HepG2 (cell line): ENCODE results near the gene PNLIP. TPM values are rescaled to one million over a fixed set of nuclear protein-coding genes. Genes with fewer than 3 reads are reported as not detected.

Source experiments
- ATAC-seq: fragments of 200-7000 bp; cut with Tn5 transposase; 3 replicates; pipeline ENCODE4 v1.9.1; 2020; ENCODE audit warnings: mild to moderate bottlenecking, moderate library complexity
- BruUV-seq: library from RNA; stranded (reverse); fragments of 400-500 nt; replicated peaks from 2 replicates; lab custom pipeline; 2021; lab: Mats Ljungman, UMichigan
- CTCF ChIA-PET: fragments of 300-600 bp; formaldehyde crosslinking; extraction: SDS; loops from one replicate; lab custom pipeline; 2021; ENCODE audit warnings: low total read pairs, inconsistent platforms, low intra/inter-chr PET ratio; lab: Yijun Ruan, JAX
- POLR2A ChIA-PET: fragments of 350-600 bp; sonication (Branson Sonifier 250); formaldehyde crosslinking; loops from one replicate; lab custom pipeline; 2020; ENCODE audit warnings: antibody characterized with exemption, inconsistent platforms; lab: Yijun Ruan, JAX
- DNase-seq: peaks from one replicate; pipeline ENCODE4 v3.0.0-alpha.2; 2015; ENCODE audit warnings: low spot score
- FAIRE-seq: peaks from 3 replicates; lab custom pipeline; 2011; peaks lifted over from hg19 to GRCh38; lab: Jason Lieb, UNC
- H2AFZ ChIP-seq: one replicate; pipeline ENCODE4 v1.6.1; 2011; ENCODE audit warnings: low read length, inconsistent platforms
- H3K27ac ChIP-seq: fragments of 300-600 bp; 3 replicates; pipeline ENCODE4 v1.8.0; 2011; ENCODE audit warnings: mixed run types, mild to moderate bottlenecking, mixed read lengths, low read length, inconsistent platforms; ENCODE audit not compliant: insufficient read depth; ENCODE audit errors: extremely low read length
- H3K27me3 ChIP-seq, 2 experiments: fragments of 200-600 bp in 1 of 2; 2 replicates in 1 of 2; 3 replicates in 1 of 2; pipeline versions ENCODE4 v1.6.0 to v1.8.0; 2011; ENCODE audit warnings: low read length in 2 of 2, mild to moderate bottlenecking in 2 of 2, moderate library complexity in 2 of 2, inconsistent platforms in 1 of 2; ENCODE audit not compliant: insufficient read depth in 2 of 2, control insufficient read depth in 1 of 2
- H3K36me3 ChIP-seq, 2 experiments: fragments of 200-600 bp in 1 of 2; replicated peaks in 1 of 2; 2 replicates in 1 of 2; 3 replicates in 1 of 2; pipeline versions ENCODE4 v1.5.1 to v1.8.0; 2011; ENCODE audit warnings: low read length in 2 of 2, inconsistent platforms in 1 of 2; ENCODE audit not compliant: insufficient read depth in 2 of 2, control insufficient read depth in 1 of 2
- H3K4me1 ChIP-seq: 2 replicates; pipeline ENCODE4 v1.5.1; 2012; ENCODE audit warnings: low read length, inconsistent platforms; ENCODE audit not compliant: insufficient read depth
- H3K4me2 ChIP-seq: 2 replicates; pipeline ENCODE4 v1.6.0; 2011; ENCODE audit warnings: low read depth, low read length, inconsistent platforms
- H3K4me3 ChIP-seq, 3 experiments: fragments of 200-600 bp in 1 of 3; sonication (generic), shearing (Covaris generic) in 1 of 3; replicated peaks in 1 of 3; 2 replicates each; pipeline ENCODE4 v1.5.1; 2011 to 2016; ENCODE audit warnings: low read length in 3 of 3, inconsistent platforms in 2 of 3, low read depth in 2 of 3, mild to moderate bottlenecking in 2 of 3, control low read depth in 1 of 3, mixed read lengths in 1 of 3; ENCODE audit not compliant: insufficient read depth in 1 of 3
- H3K79me2 ChIP-seq: one replicate; pipeline ENCODE4 v1.6.1; 2011; ENCODE audit warnings: low read length, inconsistent platforms; ENCODE audit not compliant: insufficient read depth
- H3K9ac ChIP-seq: 2 replicates; pipeline ENCODE4 v1.6.0; 2011; ENCODE audit warnings: mild to moderate bottlenecking, low read depth, low read length, inconsistent platforms; ENCODE audit not compliant: insufficient read depth
- H3K9me3 ChIP-seq: 2 replicates; pipeline ENCODE4 v1.5.1; 2012; ENCODE audit warnings: mild to moderate bottlenecking, low read length
- H4K20me1 ChIP-seq: 2 replicates; pipeline ENCODE4 v1.6.0; 2011; ENCODE audit warnings: inconsistent platforms, mild to moderate bottlenecking, low read length, moderate library complexity; ENCODE audit not compliant: insufficient read depth
- DMTF1 ChIP-seq: sonication (generic); formaldehyde crosslinking; IDR thresholded peaks from 2 replicates; pipeline ENCODE4 v1.4.0; 2020; ENCODE audit warnings: mild to moderate bottlenecking, missing genetic modification reagents
- DR1 ChIP-seq: sonication (generic); formaldehyde crosslinking; IDR thresholded peaks from 2 replicates; pipeline ENCODE4 v1.8.0; 2021; ENCODE audit warnings: mild to moderate bottlenecking, missing genetic modification reagents, inconsistent platforms
- GATAD1 ChIP-seq: IDR thresholded peaks from 2 replicates; pipeline ENCODE4 v1.6.1; 2016; ENCODE audit warnings: missing genetic modification reagents, missing compliant biosample characterization
- HBP1 ChIP-seq: IDR thresholded peaks from 2 replicates; pipeline ENCODE4 v1.6.1; 2016; ENCODE audit warnings: low read depth, control low read depth
- KAT8 ChIP-seq: IDR thresholded peaks from 2 replicates; pipeline ENCODE4 v1.6.1; 2016; ENCODE audit warnings: missing genetic modification reagents, missing compliant biosample characterization
- MAZ ChIP-seq, 2 experiments: sonication (generic) in 1 of 2; formaldehyde crosslinking in 1 of 2; IDR thresholded peaks; 2 replicates each; pipeline versions ENCODE4 v1.5.0 to v1.6.1; 2012 to 2020; ENCODE audit warnings: low read depth in 2 of 2, mild to moderate bottlenecking in 2 of 2, borderline replicate concordance in 1 of 2, improper control_type of control experiment in 1 of 2, low read length in 1 of 2, missing genetic modification reagents in 1 of 2, moderate library complexity in 1 of 2
- NKX3-1 ChIP-seq: sonication (generic); formaldehyde crosslinking; IDR thresholded peaks from 2 replicates; pipeline ENCODE4 v1.5.0; 2020; ENCODE audit warnings: missing genetic modification reagents
- POGZ ChIP-seq: sonication (generic); formaldehyde crosslinking; IDR thresholded peaks from 2 replicates; pipeline ENCODE4 v1.4.0; 2020; ENCODE audit warnings: mild to moderate bottlenecking, missing genetic modification reagents
- REPIN1 ChIP-seq: sonication (generic); formaldehyde crosslinking; IDR thresholded peaks from 2 replicates; pipeline ENCODE4 v1.8.0; 2022; ENCODE audit warnings: missing genetic modification reagents, low read depth, mild to moderate bottlenecking, borderline replicate concordance
- SRSF9 ChIP-seq: fragments of 200-400 bp; formaldehyde crosslinking; IDR thresholded peaks from 2 replicates; pipeline ENCODE4 v1.6.1; 2018; ENCODE audit warnings: borderline replicate concordance, mild to moderate bottlenecking, low read depth, low read length; ENCODE audit not compliant: insufficient read depth, poor library complexity, severe bottlenecking
- THYN1 ChIP-seq: sonication (generic); formaldehyde crosslinking; IDR thresholded peaks from 2 replicates; pipeline ENCODE4 v1.8.1; 2023; ENCODE audit warnings: low read depth, mild to moderate bottlenecking, moderate library complexity, missing genetic modification reagents, borderline replicate concordance
- ZBTB14 ChIP-seq: sonication (generic); formaldehyde crosslinking; IDR thresholded peaks from 2 replicates; pipeline ENCODE4 v1.4.0; 2020; ENCODE audit warnings: missing genetic modification reagents
- ZBTB21 ChIP-seq: sonication (generic); formaldehyde crosslinking; IDR thresholded peaks from 2 replicates; pipeline ENCODE4 v1.4.0; 2020; ENCODE audit warnings: missing genetic modification reagents
- ZFYVE20 ChIP-seq: sonication (generic); formaldehyde crosslinking; IDR thresholded peaks from 2 replicates; pipeline ENCODE4 v1.8.0; 2023; ENCODE audit warnings: low read depth, mild to moderate bottlenecking, moderate library complexity, missing genetic modification reagents, borderline replicate concordance
- ZNF543 ChIP-seq: sonication (generic); formaldehyde crosslinking; IDR thresholded peaks from 2 replicates; pipeline ENCODE4 v1.4.0; 2020; ENCODE audit warnings: mild to moderate bottlenecking, missing genetic modification reagents
- ZNF709 ChIP-seq: sonication (generic); formaldehyde crosslinking; IDR thresholded peaks from 2 replicates; pipeline ENCODE4 v1.5.0; 2020; ENCODE audit warnings: mild to moderate bottlenecking, missing genetic modification reagents
- ZNF747 ChIP-seq: sonication (generic); formaldehyde crosslinking; IDR thresholded peaks from 2 replicates; pipeline ENCODE4 v1.8.1; 2023; ENCODE audit warnings: missing genetic modification reagents, mild to moderate bottlenecking, borderline replicate concordance
- ZNF75D ChIP-seq: sonication (generic); formaldehyde crosslinking; IDR thresholded peaks from 2 replicates; pipeline ENCODE4 v1.8.1; 2023; ENCODE audit warnings: missing genetic modification reagents, mild to moderate bottlenecking, borderline replicate concordance
- ZNF775 ChIP-seq: sonication (generic); formaldehyde crosslinking; IDR thresholded peaks from 2 replicates; pipeline ENCODE4 v1.4.0; 2020; ENCODE audit warnings: missing genetic modification reagents, mild to moderate bottlenecking, moderate library complexity, borderline replicate concordance
- ZSCAN25 ChIP-seq: sonication (generic); formaldehyde crosslinking; IDR thresholded peaks from 2 replicates; pipeline ENCODE4 v1.8.0; 2022; ENCODE audit warnings: mild to moderate bottlenecking, missing genetic modification reagents
- WGBS: methylation state at CpG from one replicate; pipeline ENCODE4 v1.1.6; 2017; ENCODE audit warnings: low lambda C conversion rate; 5-methylcytosine and 5-hydroxymethylcytosine counted together
- in situ Hi-C: cut with HindIII; loops from 2 replicates; pipeline ENCODE4 v1.10.0; 2017; ENCODE audit warnings: low pct_unique_long_range_greater_than_20kb; ENCODE audit not compliant: extremely low pct_ligation_motif_present
- intact Hi-C: fragments of 100-400 bp; cut with micrococcal nuclease; formaldehyde crosslinking; loops from one replicate; pipeline ENCODE4 v1.10.0; 2022; ENCODE audit not compliant: unreplicated experiment
- polyA plus RNA-seq, 8 experiments: library from polyadenylated mRNA; depleted of rRNA in 3 of 8; stranded (reverse) in 7 of 8; unstranded in 1 of 8; fragments of >200 nt; fragmentation: Illumina TruSeq in 4 of 8; extraction: Trizol in 4 of 8; gene quantifications; 2 replicates each; pipeline versions ENCODE4 v1.2.1 to v1.2.3, GENCODE V29; 2011 to 2016; ENCODE audit warnings: low read depth in 4 of 8, missing spikeins in 1 of 8, mixed read lengths in 1 of 8; ENCODE audit not compliant: insufficient read depth in 1 of 8
- total RNA-seq, 5 experiments: library from RNA; depleted of rRNA; stranded (reverse); fragments of >200 nt; fragmentation: Illumina TruSeq; extraction: Trizol; gene quantifications; 2 replicates each; pipeline ENCODE4 v1.2.3, GENCODE V29; 2016; ENCODE audit warnings: low read depth in 1 of 5

PNLIP gene
- total and polyA plus RNA-seq, 2 of the 13 experiments (the other 11 are each of a cell fraction or from before 2014, with no cell fraction given) = not detected

GRCh38 chr10:116598329-116598728 lies 52.6 kb downstream of the PNLIP start (continued):
- TF ChIP-seq MAZ (IDR thresholded peaks at IDR 0.05; ENCODE audit: borderline replicate concordance, low read depth, low read length) (no peak), MAZ (CRISPR knock-in tag; IDR thresholded peaks at IDR 0.05; ENCODE audit: low read depth) (no peak), ZNF543 (CRISPR knock-in tag) (no peak), SRSF9 (no peak), REPIN1 (CRISPR knock-in tag) (no peak), GATAD1 (CRISPR knock-in tag) (no peak), ZNF75D (CRISPR knock-in tag) (no peak), HBP1 (CRISPR knock-in tag) (no peak), KAT8 (CRISPR knock-in tag) (no peak)

- H3K4me3 ChIP-seq = no peak overlapping the region
- intact Hi-C loops (no loop called here), in situ Hi-C loops (no loop called here)
- H3K9ac ChIP-seq = no peak overlapping the region
- BruUV-seq = no TSS peak
- H3K27me3 ChIP-seq = peaks cover 1 to 12% of the 10 kb centered on the region in 2 experiments; a peak in 3 of 5 replicates
- POLR2A ChIA-PET = no interaction called here
- ATAC-seq = no peak
- H3K79me2 ChIP-seq = no peaks in the 10 kb centered on the region
- no peak overlapping the region for H3K27ac ChIP-seq
- no peaks in the 10 kb centered on the region for H3K36me3 ChIP-seq
- no peak overlapping the region for H3K4me2 ChIP-seq
- no peaks in the 10 kb centered on the region for H3K4me1 ChIP-seq
- no peaks in the 10 kb centered on the region for H4K20me1 ChIP-seq
- DNase-seq = no peak
- H3K9me3 ChIP-seq = no peaks in the 10 kb centered on the region
- no peak for FAIRE-seq
- CTCF ChIA-PET = no interaction called here
- WGBS = 1% methylated on average over 5 of the region's 5 CpGs
- no peak overlapping the region for H2AFZ ChIP-seq
- TF ChIP-seq ZFYVE20 (CRISPR knock-in tag) (no peak), ZNF709 (CRISPR knock-in tag) (no peak), ZNF775 (CRISPR knock-in tag) (no peak), THYN1 (CRISPR knock-in tag) (no peak), ZNF747 (CRISPR knock-in tag) (no peak), DMTF1 (no peak), POGZ (no peak), DR1 (CRISPR knock-in tag) (no peak), ZSCAN25 (CRISPR knock-in tag) (no peak), ZBTB21 (CRISPR knock-in tag) (no peak), NKX3-1 (no peak), ZBTB14 (CRISPR knock-in tag) (no peak)
These were observed 54.3 kb downstream of the PNLIP start for GRCh38 chr10:116599991-116600390.
